K562 (cell line): Measurements from ENCODE around the gene ROMO1. TPM values are rescaled to one million over a fixed set of nuclear protein-coding genes. Genes with fewer than 3 reads are reported as not detected.
"Not testable (repeated sequence)": the region's sequence is repeated elsewhere in the genome, so short reads cannot be mapped to it uniquely, and the experiment has no call there.

Experiments
- ATAC-seq: fragments of 200-7000 bp; cut with Tn5 transposase; 3 replicates; pipeline ENCODE4 v1.9.1; 2020; ENCODE audit warnings: moderate library complexity
- BruUV-seq: library from RNA; stranded (reverse); fragments of 400-500 nt; replicated peaks from 2 replicates; lab custom pipeline; 2021; lab: Mats Ljungman, UMichigan
- CTCF ChIA-PET: fragments of 300-600 bp; formaldehyde crosslinking; extraction: SDS; loops from one replicate; lab custom pipeline; 2021; ENCODE audit warnings: low intra/inter-chr PET ratio; lab: Yijun Ruan, JAX
- POLR2A ChIA-PET: fragments of 300-600, 350-650 bp; sonication (Branson Sonifier 250); formaldehyde crosslinking; extraction: SDS; loops from one replicate; lab custom pipeline; 2021; ENCODE audit warnings: antibody characterized with exemption, inconsistent platforms; lab: Yijun Ruan, JAX
- DNase-seq, 4 experiments: peaks; one replicate each; pipeline versions ENCODE4 v3.0.0 to v3.0.0-alpha.2; 2011 to 2018; ENCODE audit warnings: low spot score in 3 of 4, mixed read lengths in 3 of 4; ENCODE audit errors: extremely low read depth in 1 of 4
- FAIRE-seq: peaks from 2 replicates; lab custom pipeline; 2011; peaks lifted over from hg19 to GRCh38; lab: Jason Lieb, UNC
- H2AFZ ChIP-seq: 2 replicates; pipeline ENCODE4 v1.6.0; 2011; ENCODE audit warnings: low read depth, low read length, control low read depth, inconsistent platforms
- H3K27ac ChIP-seq: fragments of 200-600 bp; 3 replicates; pipeline ENCODE4 v1.8.0; 2011; ENCODE audit warnings: low read depth, mild to moderate bottlenecking, control low read depth, inconsistent platforms, low read length, moderate library complexity, mixed read lengths; ENCODE audit errors: extremely low read depth
- H3K27me3 ChIP-seq, 2 experiments: fragments of 300-600 bp in 1 of 2; 2 replicates in 1 of 2; 3 replicates in 1 of 2; pipeline versions ENCODE4 v1.6.0 to v1.8.0; 2011; ENCODE audit warnings: inconsistent platforms in 2 of 2, low read length in 2 of 2, mild to moderate bottlenecking in 1 of 2, mixed read lengths in 1 of 2, moderate library complexity in 1 of 2; ENCODE audit not compliant: control insufficient read depth in 2 of 2, insufficient read depth in 2 of 2
- H3K36me3 ChIP-seq: fragments of 300-600 bp; 3 replicates; pipeline ENCODE4 v1.8.0; 2011; ENCODE audit warnings: mild to moderate bottlenecking, low read length, inconsistent platforms; ENCODE audit not compliant: control insufficient read depth, insufficient read depth
- H3K4me1 ChIP-seq, 2 experiments: fragments of 200-600 bp in 1 of 2; replicated peaks in 1 of 2; 2 replicates in 1 of 2; 3 replicates in 1 of 2; pipeline versions ENCODE4 v1.5.1 to v1.8.0; 2011; ENCODE audit warnings: inconsistent platforms in 2 of 2, low read length in 2 of 2, mild to moderate bottlenecking in 1 of 2, mixed read lengths in 1 of 2, moderate library complexity in 1 of 2; ENCODE audit not compliant: control insufficient read depth in 2 of 2, insufficient read depth in 2 of 2
- H3K4me2 ChIP-seq: 2 replicates; pipeline ENCODE4 v1.6.1; 2011; ENCODE audit warnings: low read length, control low read depth, inconsistent platforms, mixed read lengths; ENCODE audit not compliant: insufficient read depth
- H3K4me3 ChIP-seq: fragments of 200-600 bp; sonication (generic), shearing (Covaris generic); 2 replicates; pipeline ENCODE4 v1.5.1; 2016; ENCODE audit warnings: control low read depth, inconsistent platforms
- H3K79me2 ChIP-seq: fragments of 200-600 bp; 3 replicates; pipeline ENCODE4 v1.8.0; 2011; ENCODE audit warnings: low read length, inconsistent platforms; ENCODE audit not compliant: control insufficient read depth, insufficient read depth
- H3K9ac ChIP-seq, 2 experiments: 2 replicates each; pipeline versions ENCODE4 v1.6.0 to v1.6.1; 2011; ENCODE audit warnings: low read depth in 2 of 2, low read length in 2 of 2, control low read depth in 1 of 2, inconsistent platforms in 1 of 2, mild to moderate bottlenecking in 1 of 2, mixed read lengths in 1 of 2; ENCODE audit not compliant: insufficient read depth in 1 of 2
- H3K9me1 ChIP-seq: one replicate; pipeline ENCODE4 v1.6.0; 2011; ENCODE audit warnings: inconsistent platforms, mild to moderate bottlenecking, low read length, moderate library complexity; ENCODE audit not compliant: control insufficient read depth, insufficient read depth
- H3K9me3 ChIP-seq: replicated peaks from 2 replicates; pipeline ENCODE4 v1.5.1; 2011; ENCODE audit warnings: low read depth, low read length, inconsistent platforms; ENCODE audit not compliant: control insufficient read depth, insufficient read depth
- H4K20me1 ChIP-seq: replicated peaks from 2 replicates; pipeline ENCODE4 v1.6.1; 2011; ENCODE audit warnings: low read length, inconsistent platforms, mixed read lengths; ENCODE audit not compliant: control insufficient read depth, insufficient read depth
- CEBPB ChIP-seq: fragments of 450-650 bp; IDR thresholded peaks from 2 replicates; pipeline ENCODE4 v1.6.1; 2016; ENCODE audit warnings: missing genetic modification characterization, missing compliant biosample characterization
- POLR2A ChIP-seq: fragments of 450-650 bp; conservative IDR thresholded peaks from 2 replicates; pipeline ENCODE4 v1.6.1; 2016
- RBFOX2 ChIP-seq: fragments of 200-400 bp; formaldehyde crosslinking; IDR thresholded peaks from 2 replicates; pipeline ENCODE4 v1.6.1; 2017; ENCODE audit warnings: low read depth, mild to moderate bottlenecking, low read length, moderate library complexity
- SUPT5H ChIP-seq: fragments of 450-650 bp; IDR thresholded peaks from 2 replicates; pipeline ENCODE4 v1.6.1; 2016
- WGBS: fragments of 100-300 bp; shearing (Covaris generic); methylation state at CpG from one replicate; pipeline ENCODE4 v1.1.6; 2016; ENCODE audit warnings: low coverage, mixed read lengths; ENCODE audit not compliant: insufficient coverage; ENCODE audit errors: missing lambda C conversion rate; 5-methylcytosine and 5-hydroxymethylcytosine counted together
- in situ Hi-C: fragments of 300-500 bp; cut with MboI; formaldehyde crosslinking; loops from 4 replicates; pipeline ENCODE4 v1.15.0; 2018; ENCODE audit warnings: inconsistent platforms, mixed read lengths
- intact Hi-C: fragments of 100-400 bp; cut with micrococcal nuclease; formaldehyde crosslinking; loops from 2 replicates; pipeline ENCODE4 v1.14.2; 2022
- polyA plus RNA-seq, 8 experiments: library from polyadenylated mRNA; depleted of rRNA in 4 of 8; stranded (reverse) in 5 of 8; unstranded in 3 of 8; fragments of >200 nt; fragmentation: Nextera tagmentation in 2 of 8; fragmentation: Illumina TruSeq in 1 of 8; extraction: Ambion mirVana in 2 of 8; extraction: Trizol in 1 of 8; gene quantifications; 2 replicates each; pipeline versions ENCODE4 v1.2.1 to v1.2.3, GENCODE V29; 2011 to 2014; ENCODE audit warnings: inconsistent platforms in 1 of 8, missing spikeins in 1 of 8
- total RNA-seq, 7 experiments: library from RNA; depleted of rRNA in 6 of 7; stranded (reverse); fragments of >200 nt in 6 of 7; fragmentation: Illumina TruSeq in 2 of 7; extraction: Trizol in 2 of 7; gene quantifications; 2 replicates each; pipeline versions ENCODE4 v1.2.1 to v1.2.3, GENCODE V29; 2011 to 2021; ENCODE audit warnings: low replicate concordance in 1 of 7

The ROMO1 gene
- total and polyA plus RNA-seq, 9 of the 15 experiments (the other 6 are each of a cell fraction or from before 2014, with no cell fraction given), result 31.8 to 741 (median 226) TPM

GRCh38 chr20:35711588-35712209, 12.5 kb downstream of the ROMO1 start:
- Histone ChIP-seq H3K4me1 (no peaks in the 10 kb centered on the region), H3K4me3 (no peak overlapping the region), H2AFZ (no peak overlapping the region), H4K20me1 (no peaks in the 10 kb centered on the region; the same call in 1 of the 2 replicates), H3K4me2 (no peak overlapping the region), H3K79me2 (peaks cover 69% of the 10 kb centered on the region), H3K9ac (no peak overlapping the region), H3K36me3 (peaks cover 97% of the 10 kb centered on the region), H3K27ac (no peak overlapping the region), H3K9me1 (no peaks in the 10 kb centered on the region), H3K9me3 (no peaks in the 10 kb centered on the region), H3K27me3 (no peaks in the 10 kb centered on the region)
- BruUV-seq, result no TSS peak
- in situ Hi-C loops (no loop called here), intact Hi-C loops (no loop called here)
- no peak for FAIRE-seq
- no peak for DNase-seq
- POLR2A ChIA-PET, result interaction anchor here (0.6 to 12.6 kb wide), 7 partner anchors 8 to 126 kb away, joined by 3 to 102 read pairs (median 9); partner anchors contain the start of genes NFS1, RBM39 and ROMO1
- CTCF ChIA-PET, result no interaction called here
- 92% methylated on average over 6 of the region's 6 CpGs for WGBS
- TF ChIP-seq POLR2A (peak; percentile 21; the same call in 1 of the 2 replicates), RBFOX2 (no peak)
- ATAC-seq, result no peak

GRCh38 chr20:35713120-35713519, 13.9 kb downstream of the ROMO1 start:
- H3K9me1 ChIP-seq, DNase-seq, ATAC-seq, H3K27me3 ChIP-seq, H3K27ac ChIP-seq, H3K4me2 ChIP-seq, H3K9me3 ChIP-seq, H3K4me1 ChIP-seq, FAIRE-seq, intact Hi-C loops, H4K20me1 ChIP-seq, BruUV-seq, H3K4me3 ChIP-seq, H3K9ac ChIP-seq, in situ Hi-C loops, H2AFZ ChIP-seq: not testable (repeated sequence)
- H3K79me2 ChIP-seq, result peaks cover 69% of the 10 kb centered on the region
- CTCF ChIA-PET, result interaction anchor here (0.6 kb wide), 1 partner anchor 145 kb away, joined by 7 read pairs; no protein-coding TSS in a partner anchor
- peaks cover 99% of the 10 kb centered on the region for H3K36me3 ChIP-seq
- 85% methylated on average over 9 of the region's 9 CpGs for WGBS
- TF ChIP-seq POLR2A, result 0 out of 2 replicates have a peak, but pooled peaks have one; percentile 42
- TF ChIP-seq SUPT5H, result peak; percentile 44; the same call in 1 of the 2 replicates
- TF ChIP-seq CEBPB (tag), result peak; percentile 47
- POLR2A ChIA-PET, result interaction anchor here (1.2 to 6.0 kb wide), 7 partner anchors 9 to 29 kb away, joined by 3 to 39 read pairs (median 9); partner anchors contain the start of genes NFS1, RBM39 and ROMO1
